Measurements from ENCODE around the gene CHMP6.
"Not testable (repeated sequence)": the region's sequence is repeated elsewhere in the genome, so short reads cannot be mapped to it uniquely, and the experiment has no call there.

CHMP6 gene

DNA sequence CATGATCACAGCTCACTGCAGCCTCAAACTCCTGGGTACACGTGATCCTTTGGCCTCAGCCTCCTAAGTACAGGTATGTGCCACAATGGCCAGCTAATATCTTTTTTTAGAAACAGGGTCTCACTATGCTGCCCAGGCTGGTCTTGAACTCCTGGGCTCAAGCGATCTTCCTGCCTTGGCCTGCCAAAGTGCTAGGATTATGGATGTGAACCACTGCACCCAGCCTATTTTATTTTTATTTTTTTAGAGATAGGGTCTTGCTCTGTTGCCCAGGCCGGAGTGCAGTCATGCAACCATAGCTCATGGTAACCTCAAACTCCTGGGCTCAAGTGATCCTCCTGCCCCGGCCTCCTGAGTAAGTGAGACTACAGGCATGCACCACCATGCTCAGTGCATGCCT, 25.7 kb downstream of the CHMP6 start:
- DNase-seq, result not testable (repeated sequence)

DNA sequence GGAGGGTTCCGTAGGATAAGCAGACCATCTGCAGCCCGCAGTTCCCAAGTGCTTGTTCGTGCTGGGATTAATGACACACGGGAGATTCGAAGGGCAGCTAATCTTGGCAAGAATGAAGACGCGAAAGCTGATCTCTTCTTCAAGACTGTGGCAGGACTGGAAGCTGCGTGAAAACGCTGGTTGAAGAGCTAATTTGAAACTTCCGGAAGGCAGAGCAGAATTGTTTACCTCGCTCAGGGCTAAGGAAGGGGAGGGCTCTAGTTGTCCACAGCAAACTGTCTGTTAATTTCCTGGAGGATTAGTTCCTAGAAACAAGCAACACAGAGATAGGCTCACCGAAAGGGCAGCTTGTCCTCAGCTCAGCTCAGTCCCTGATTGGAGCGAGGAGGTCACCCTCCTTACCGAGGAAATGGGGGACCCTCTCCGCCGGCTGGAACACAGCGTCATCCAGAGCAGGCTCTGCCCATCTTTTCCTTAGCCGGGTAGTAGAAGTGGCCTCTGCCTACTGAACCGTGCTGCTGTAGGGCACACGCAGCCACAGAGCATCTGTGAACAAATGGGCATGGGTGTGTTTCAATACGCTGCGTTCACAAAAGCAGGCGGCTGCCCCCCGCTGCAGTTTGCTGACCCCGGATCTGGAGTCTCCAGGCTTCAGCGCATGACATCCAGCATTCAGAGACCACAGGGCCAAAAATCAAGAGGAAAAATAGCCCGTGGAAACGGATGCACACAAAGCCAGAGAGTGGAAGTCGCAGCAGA, 26.6 kb downstream of the CHMP6 start:
- peak; percentile 48 for DNase-seq

DNA sequence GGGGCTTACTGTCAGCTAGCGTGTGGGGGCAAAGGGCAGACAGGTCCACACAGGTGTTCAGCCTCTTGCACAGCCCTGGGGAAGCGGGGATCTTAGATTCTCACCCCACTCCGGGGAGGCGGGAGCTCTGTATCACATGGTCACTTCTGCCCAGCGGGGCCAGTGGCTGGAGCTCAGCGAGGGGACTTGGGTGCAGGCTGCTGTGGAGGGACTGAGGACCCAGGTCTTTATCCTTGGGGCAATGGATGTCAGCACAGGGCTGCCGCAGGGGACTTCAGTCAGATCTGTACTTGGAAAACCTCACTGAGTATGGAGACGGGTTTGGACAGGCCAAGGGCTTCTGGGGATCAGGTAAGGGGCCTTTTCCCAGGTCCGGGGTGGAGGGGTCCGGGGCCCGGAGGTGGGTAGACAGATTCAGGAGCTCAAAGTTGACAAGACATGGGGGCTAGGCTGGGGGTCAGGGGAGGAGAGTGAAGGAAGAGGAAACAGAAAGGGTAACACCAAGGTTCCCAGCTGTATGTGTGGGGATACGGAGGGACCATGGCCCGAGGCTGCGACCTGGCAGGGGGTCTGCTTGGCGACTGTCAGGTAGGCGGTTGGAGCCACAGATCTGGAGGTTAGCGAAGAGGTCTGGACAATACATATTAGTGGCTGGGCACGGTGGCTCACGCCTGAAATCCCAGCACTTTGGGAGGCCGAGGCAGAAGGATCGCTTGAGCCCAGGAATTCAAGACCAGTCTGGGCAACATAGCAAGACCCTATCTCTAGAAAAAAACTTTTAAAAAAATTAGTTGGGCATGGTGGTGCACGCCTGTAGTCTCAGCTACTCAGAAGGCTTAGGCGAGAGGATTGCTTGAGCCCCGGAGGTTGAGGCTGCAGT, 28.2 kb downstream of the CHMP6 start:
- no peak for DNase-seq

DNA sequence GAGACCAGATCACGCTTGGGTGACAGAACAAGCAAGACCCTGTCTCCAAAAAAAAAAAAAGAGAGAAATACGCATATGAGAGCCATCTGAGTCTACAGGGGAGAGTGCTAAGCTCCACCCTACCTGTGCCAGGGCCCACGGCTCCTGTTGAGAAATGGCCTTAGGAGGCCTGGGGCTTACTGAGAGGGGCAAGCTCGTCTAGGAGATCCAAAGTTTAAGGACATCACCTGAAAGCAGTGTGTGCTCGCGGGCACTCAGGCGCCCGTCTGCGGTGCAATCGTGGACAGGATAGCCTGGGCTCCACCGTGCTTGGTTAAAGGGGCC, 28.8 kb downstream of the CHMP6 start:
- no peak for DNase-seq

DNA sequence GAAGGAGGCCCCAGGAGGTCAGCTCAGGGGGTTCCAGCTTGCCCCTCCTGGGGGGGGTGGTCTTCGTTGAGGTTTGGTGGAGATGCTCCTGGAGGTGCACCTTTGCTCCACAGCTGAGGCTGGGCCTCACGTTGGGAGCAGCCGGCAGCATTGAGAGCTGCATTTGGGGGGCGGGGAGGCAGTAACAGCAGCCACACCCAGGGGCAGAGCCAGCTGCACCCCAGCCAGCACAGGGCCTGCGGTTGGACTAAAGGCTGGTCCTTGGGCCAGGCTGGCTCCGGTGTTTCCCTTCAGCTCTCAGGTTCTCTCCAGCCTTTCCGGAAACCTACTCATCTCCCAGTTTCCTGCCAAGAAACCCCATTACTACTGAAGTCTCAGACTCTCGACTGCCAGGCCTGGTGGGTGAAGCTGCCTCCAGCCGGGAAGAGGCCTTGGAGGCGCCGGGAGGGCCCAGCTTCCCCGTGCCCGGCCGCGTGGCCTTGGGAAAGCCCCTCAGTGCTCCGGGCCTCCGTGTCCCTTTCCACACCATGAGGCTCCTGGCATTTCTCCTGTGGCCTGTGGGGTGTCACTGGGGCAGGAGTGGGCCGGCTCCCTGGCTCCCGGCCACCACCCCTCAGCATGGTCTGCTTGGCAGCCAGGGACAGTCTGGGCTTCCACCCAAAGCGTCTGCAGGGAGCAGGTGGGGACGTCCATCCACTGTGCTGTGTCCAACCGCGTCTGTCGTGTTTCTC, 29.3 kb downstream of the CHMP6 start:
- peak; percentile 67 for DNase-seq

DNA sequence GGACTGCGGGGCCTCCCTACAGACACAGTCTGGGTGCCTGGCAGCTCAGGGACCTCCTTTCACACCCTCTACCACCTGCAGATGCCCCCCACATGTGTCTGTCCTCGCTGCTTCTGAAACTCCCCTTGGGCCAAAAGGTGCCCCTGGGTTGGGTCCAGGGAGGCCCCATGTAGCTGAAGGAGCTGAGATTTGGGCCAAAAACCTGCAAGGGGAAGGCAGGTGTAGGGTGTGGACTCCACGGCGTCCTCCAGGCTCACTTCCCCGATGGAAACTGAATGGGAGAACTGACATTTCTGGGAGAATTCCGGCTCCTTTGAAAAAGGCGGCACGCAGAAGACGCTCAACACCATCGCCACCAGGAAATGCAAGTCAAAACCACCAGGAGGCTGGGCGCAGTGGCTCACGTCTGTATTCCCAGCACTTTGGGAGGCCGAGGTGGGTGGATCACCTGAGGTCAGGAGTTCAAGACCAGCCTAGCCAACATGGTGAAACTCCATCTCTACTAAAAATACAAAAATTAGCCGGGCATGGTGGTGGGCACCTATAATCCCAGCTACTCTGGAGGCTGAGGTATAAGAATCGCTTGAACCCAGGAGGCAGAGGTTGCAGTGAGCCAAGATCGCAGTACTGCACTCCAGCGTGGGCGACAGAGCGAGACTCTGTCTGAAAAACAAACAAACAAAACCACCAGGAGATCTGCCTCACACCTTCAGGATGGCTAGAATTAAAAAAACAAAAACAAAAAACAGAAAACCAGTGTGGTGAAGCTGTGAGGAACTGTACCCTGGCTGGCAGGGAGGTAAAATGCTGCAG, 30.1 kb downstream of the CHMP6 start:
- no peak for DNase-seq

DNA sequence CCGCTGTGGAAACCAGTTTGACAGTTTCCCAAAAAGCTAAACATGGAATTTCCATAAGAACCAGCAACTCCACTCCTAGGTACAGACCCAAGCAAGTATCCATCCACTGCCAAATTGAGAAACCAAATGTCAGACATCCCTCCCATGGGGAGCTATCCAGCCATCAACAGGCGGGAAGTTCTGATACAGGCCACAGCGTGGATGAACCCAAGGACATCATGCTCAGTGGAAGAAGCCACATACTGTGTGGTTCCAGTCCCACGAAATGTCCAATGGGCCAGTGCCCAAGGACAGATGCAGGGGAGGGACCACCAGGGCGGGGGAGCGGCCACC, 30.7 kb downstream of the CHMP6 start:
- no peak for DNase-seq

DNA sequence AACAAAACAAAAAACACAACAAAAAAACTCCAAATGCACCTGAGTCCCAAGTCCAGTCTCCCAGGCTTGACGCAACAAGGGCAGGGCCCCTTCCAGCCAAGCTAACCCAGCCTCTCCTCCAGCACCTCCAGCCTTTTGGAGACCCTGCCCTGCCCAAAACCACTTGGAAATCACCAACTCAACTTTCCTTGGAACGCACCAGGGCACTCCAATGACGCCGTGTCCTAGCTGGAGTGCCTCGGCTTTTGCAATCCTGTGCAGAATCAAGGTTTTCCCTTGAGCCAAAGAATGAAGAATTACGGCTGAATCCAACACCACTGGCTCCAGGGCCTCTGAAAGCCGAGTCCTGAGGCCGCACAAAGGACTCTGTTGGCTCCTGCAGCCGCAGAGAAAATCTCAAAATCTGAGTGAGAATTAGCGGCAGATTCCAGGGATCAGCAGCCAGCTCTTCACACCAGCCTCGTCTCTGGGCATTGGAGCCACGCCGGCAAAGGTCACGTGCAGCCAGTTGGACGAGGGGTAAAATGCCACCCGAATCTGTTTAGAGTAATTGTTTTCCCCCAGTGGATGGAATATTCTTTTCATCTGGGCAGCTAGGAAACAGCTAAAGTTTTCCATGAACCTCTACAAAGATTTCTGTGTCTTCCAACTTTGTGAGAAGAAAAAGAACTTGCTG, 33.6 kb downstream of the CHMP6 start:
- DNase-seq, result no peak

DNA sequence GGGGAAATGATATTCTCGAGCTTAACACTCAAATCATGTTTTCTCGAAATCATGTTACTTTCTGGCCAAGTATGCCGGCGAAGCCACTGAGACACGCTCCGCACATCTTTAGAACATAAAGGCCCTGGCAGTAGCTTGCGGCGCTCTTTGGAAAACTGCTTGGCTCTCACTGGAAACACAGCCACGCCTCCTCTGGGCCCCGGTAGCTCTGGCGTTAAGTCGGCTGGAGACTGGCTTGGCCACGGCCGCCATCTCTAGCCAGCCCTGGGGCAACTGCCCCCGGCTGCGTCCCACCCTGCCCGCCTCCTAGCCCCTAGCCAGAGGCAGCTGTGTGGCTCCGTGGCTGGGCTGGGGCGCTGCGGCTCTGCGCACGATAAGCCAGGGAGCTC, 34.1 kb downstream of the CHMP6 start:
- no peak for DNase-seq

DNA sequence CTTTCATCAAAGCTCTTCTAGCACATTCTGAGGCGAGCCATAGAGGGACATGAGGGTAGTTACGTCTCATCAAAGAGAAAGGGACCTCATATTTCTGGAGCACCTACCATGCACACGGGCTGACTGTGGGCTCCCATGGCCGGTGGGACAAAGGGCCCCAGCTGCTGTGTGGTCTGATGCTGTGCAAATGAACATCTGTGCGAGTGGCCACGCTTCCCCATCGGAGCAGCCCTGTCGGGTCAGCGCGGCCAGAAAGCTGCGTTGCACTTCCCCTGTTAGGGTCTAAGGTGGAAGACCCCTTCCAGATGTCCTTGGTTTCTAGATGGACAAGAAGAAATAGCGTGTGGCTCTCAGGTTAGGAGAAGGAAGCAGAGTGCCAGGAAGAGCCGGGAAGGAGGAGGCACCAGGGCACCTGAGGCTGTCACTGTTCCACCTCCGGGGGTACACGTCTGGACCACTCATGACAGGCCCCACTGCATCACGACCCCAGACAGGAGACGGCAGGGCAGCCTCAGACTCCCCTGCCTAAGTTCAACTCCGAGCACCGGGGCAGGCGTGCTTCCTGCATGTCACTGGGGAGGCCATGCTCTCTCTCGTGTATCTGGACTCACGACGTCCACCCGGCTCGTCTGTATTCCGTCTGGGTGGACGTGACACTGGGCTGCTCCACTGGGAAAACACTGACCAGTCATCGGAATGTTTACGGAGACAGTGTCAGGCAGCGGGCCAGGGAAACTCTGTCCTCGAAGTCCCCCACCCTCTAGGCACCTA, 34.8 kb downstream of the CHMP6 start:
- DNase-seq, result no peak

DNA sequence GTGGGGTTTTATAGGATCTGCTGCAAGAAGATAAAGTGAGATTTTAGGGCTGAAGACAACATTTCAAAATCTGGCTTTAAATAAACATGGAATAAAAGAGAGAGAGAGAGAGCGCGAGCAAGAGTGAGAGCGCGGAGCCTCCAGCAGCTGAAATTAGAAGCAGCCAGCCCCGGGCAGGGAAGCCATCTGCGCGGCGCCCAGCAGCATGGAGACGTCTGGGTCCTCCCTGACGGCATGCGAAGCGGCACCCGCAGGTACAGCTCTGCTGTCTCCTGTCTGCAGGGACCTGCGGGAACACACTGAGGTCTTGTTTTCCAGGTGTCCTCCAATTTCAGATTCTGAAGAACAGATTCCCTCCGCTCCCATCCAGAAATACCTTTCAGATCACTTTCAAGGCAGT, 35.4 kb downstream of the CHMP6 start:
- no peak for DNase-seq

DNA sequence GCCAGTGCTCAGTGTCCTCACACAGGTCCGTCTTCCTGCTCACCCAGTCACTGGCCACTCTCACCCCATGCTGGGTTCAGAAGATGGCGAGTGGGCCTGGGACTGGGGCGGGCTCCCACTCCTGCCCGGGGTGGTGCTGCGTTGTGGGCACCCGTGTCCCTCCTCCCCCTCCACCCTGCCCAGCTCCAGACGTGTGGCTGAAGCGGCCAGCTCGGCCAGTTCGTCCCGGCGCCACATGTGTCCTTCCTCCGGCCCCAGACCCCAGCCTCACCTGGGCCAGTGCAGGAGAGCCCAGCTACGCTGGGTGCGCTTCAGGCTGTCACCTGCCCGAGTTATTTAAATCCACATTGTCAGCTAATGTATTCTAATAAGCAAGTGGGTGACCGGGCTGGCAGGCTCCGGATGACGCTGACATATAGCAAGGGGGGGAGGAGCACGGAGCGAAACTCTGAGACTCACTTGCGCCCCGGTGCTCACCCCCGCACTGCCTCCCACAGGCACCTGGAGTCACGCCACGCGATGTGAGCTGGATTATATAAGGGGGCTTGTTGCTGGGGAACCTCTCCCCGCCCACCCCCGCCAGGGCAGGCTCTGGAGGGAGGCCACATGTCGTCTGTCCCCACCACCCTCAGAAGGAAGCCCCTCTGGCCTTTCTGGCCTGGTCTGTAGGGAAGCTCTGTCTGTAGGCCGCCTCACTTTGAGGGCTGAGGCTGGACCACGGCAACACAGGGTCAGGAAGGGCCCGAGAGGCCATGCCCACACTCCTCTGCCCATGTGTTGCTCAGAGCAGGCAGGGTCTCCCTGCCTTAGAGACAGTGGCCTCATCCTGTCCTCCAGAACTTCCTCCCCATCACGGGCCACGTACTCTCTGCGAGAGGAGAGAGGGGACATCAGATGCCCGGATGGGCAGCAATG, 36.2 kb downstream of the CHMP6 start:
- DNase-seq, result no peak

DNA sequence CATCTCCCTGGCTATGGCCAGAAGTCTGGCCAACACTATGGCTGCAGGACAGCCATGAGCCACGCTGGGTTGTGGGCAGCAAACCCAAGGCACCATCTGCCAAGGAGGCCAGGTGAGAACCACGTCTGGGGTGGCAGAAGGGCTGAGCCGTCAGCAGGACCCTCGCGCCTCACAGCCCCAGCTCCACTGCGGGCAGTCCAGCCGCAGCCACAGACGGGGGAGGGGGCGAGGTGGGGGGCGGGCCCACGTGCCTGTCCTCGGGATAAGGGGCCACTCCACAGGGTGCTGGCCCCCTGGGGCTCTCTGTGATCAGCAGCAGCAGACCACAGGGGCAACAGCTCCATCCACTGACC, 36.8 kb downstream of the CHMP6 start:
- DNase-seq, result no peak

DNA sequence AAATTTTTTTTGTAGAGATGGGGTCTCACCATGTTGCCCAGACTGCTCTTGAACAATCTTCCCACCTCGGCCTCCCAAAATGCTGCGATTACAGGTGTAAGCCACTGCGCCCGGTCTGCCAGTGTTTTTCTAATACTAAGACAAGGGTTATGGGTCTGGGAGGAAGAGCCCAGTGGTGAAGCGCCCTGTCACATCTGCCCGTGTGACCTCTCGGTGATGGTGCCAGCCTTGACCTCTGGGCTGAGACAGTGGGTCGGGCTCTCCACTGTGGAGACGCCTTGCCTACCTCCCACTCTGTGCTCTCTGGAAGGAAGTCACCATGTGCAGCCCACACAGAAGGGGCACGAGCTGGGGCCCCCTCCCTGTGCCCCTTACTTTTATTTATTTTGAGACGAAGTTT, 38.2 kb downstream of the CHMP6 start:
- no peak for DNase-seq

DNA sequence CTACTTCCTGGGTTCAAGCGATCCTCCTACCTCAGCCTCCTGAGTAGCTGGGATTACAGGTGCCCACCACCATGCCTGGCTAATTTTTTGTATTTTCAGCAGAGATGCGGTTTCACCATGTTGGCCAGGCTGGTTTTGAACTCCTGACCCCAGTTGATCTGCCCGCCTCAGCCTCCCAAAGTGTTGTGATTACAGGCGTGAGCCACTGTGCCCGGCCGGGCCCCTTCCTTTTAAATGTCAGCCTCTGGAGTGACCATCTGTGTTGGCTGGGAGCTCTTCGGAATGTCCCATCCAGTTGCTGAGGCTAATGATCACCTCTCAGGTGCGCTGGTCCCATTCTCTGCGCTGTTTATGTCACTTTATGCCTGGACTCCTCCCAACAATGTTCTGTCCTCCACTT, 38.7 kb downstream of the CHMP6 start:
- not testable (repeated sequence) for DNase-seq

DNA sequence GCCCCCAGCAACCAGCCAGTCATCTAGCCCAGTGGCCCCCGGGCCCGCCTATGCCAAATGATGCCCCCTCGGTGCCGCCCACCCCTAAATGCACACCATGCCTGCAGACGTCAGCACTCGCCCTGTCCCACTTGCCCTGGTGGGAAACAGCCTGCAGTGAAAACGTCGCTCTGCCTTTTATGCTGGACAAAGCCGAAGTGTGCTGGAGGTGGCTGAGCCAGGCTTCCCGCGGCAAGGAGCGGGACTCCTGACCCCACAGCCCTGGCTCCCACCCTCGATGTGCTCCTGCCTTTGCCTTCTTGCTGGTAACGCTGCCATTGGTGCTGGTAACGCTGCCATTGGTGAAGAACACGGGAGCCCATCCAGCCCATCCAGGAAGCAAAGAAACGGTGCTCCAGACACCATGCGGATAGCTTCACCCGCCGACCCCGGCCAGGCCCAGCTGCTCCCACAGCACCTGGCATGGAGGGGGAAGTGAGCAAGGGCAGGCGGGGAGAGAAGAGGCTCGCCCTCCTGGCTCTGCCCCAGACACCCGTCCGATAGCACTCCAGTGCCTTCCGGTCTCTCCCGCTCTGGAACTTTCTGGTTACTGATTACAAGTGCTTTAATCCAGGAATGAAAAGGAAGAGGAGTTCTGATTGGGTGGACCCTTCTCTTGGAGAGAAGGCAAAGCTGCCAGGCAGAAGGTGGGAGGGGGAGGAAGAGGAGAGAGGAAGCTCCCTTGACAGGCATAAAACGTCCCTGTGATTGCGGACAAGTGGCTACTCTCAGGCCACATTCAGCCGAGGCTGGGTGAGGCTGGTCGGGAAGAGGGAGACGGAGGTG, 39.3 kb downstream of the CHMP6 start:
- DNase-seq, result peak; percentile 77

DNA sequence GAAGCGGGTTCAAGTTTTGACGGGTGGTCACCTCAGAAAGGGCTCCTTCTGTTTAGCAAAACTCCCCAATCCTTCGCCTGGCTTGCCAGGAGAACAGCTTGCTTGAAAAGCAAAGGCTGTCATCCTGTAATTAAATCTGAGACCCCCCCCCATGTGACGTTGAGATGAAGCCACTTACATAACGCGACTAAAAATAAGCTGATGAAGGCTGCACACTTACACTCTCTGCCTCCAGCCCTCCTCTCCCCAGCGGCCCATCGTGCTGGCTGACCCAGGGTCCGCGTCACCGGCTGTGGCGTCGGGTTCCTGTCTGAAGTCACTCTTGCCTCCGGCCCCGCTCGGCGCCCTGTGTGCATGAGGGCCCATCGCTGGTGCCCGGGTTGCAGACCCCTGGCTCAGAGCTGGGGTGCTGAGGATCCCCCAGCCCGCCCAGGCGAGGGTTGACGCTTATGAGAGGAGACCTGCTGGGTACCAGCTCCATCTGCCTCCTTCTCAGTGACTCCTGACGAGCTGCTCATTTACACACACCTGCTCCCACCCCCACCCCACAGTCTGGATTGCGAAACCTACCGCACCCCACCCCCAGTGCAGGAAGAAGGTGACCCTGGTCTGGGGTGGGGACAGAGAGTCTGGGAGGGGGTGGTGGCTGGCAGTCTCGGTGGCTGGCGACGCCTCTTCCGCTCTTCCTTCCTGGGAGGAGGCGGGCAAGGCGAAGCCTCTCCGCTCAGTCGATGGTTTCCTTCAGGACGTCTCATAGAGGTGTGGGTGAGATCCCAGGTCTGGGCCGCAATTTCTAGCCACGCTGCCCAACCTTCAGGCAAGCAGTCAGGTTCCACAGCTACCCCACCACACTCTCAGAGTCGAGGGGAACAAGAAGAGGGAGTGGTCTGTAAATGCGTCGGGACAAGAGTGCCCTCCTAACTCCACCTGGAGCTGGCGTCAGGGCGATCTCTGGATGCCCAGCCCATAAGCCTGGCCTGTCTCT, 40.2 kb downstream of the CHMP6 start:
- no peak for DNase-seq

All from NCI-H2029 (cell line).